ENCODE results near the gene MEGF9.

- TF ChIP-seq, protein P1, sequence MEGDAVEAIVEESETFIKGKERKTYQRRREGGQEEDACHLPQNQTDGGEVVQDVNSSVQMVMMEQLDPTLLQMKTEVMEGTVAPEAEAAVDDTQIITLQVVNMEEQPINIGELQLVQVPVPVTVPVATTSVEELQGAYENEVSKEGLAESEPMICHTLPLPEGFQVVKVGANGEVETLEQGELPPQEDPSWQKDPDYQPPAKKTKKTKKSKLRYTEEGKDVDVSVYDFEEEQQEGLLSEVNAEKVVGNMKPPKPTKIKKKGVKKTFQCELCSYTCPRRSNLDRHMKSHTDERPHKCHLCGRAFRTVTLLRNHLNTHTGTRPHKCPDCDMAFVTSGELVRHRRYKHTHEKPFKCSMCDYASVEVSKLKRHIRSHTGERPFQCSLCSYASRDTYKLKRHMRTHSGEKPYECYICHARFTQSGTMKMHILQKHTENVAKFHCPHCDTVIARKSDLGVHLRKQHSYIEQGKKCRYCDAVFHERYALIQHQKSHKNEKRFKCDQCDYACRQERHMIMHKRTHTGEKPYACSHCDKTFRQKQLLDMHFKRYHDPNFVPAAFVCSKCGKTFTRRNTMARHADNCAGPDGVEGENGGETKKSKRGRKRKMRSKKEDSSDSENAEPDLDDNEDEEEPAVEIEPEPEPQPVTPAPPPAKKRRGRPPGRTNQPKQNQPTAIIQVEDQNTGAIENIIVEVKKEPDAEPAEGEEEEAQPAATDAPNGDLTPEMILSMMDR (IDR thresholded peaks at IDR 0.05), result no peak
- no peak for TF ChIP-seq POLR2A (IDR thresholded peaks at IDR 0.05)
Measured at GRCh38 chr9:120741701-120742100, 27.4 kb upstream of the MEGF9 start.
